ENCODE results near the gene CYB5B. TPM values are rescaled to one million over a fixed set of nuclear protein-coding genes. Genes with fewer than 3 reads are reported as not detected.

CYB5B gene
- total RNA-seq, 1 experiment from 2014 or later: 242 TPM

GRCh38 chr16:69378760-69379159 is 45.7 kb upstream of the CYB5B start:
- peaks cover 2% of the 10 kb centered on the region for H3K4me1 ChIP-seq (ENCODE audit: insufficient read depth, low read length, poor library complexity, severe bottlenecking)
- intact Hi-C loops (cut with micrococcal nuclease; ENCODE audit: unreplicated experiment): no loop called here
- H3K36me3 ChIP-seq (ENCODE audit: insufficient read depth, low read length, poor library complexity, severe bottlenecking): peaks cover 65% of the 10 kb centered on the region
- POLR2A ChIA-PET (ENCODE audit: low non-redundant PET): no interaction called here
- no TSS peak for BruUV-seq (replicated peaks)
- no peaks in the 10 kb centered on the region for H3K27me3 ChIP-seq (replicated peaks; ENCODE audit: insufficient read depth, low read depth, low read length, poor library complexity)
- H3K27ac ChIP-seq (ENCODE audit: low read depth, low read length, poor library complexity, severe bottlenecking): no peak overlapping the region
- no peaks in the 10 kb centered on the region for H3K9me3 ChIP-seq (ENCODE audit: low read depth, low read length, poor library complexity, severe bottlenecking)
- no peak overlapping the region for H3K4me3 ChIP-seq (ENCODE audit: low read depth, low read length, poor library complexity, severe bottlenecking)
- CTCF ChIA-PET: interaction anchor here (0.6 kb wide), 1 partner anchor 48 kb away, joined by 3 read pairs; no protein-coding TSS in a partner anchor
- DNase-seq (ENCODE audit: low spot score): no peak
- TF ChIP-seq EZH2 (IDR thresholded peaks at IDR 0.05; ENCODE audit: borderline replicate concordance, low read depth, low read length, poor library complexity, severe bottlenecking): no peak
- TF ChIP-seq CTCF (conservative IDR thresholded peaks at IDR 0.05; ENCODE audit: low read depth, low read length): no peak

GRCh38 chr16:69381231-69381630 is 43.2 kb upstream of the CYB5B start:
- H3K27me3 ChIP-seq (replicated peaks; ENCODE audit: insufficient read depth, low read depth, low read length, poor library complexity): no peaks in the 10 kb centered on the region
- peaks cover 12% of the 10 kb centered on the region for H3K4me1 ChIP-seq (ENCODE audit: insufficient read depth, low read length, poor library complexity, severe bottlenecking)
- H3K9me3 ChIP-seq (ENCODE audit: low read depth, low read length, poor library complexity, severe bottlenecking): no peaks in the 10 kb centered on the region
- no peak overlapping the region for H3K4me3 ChIP-seq (ENCODE audit: low read depth, low read length, poor library complexity, severe bottlenecking)
- DNase-seq (ENCODE audit: low spot score): no peak
- no peak overlapping the region for H3K27ac ChIP-seq (ENCODE audit: low read depth, low read length, poor library complexity, severe bottlenecking)
- TF ChIP-seq CTCF (conservative IDR thresholded peaks at IDR 0.05; ENCODE audit: low read depth, low read length) (no peak), EZH2 (IDR thresholded peaks at IDR 0.05; ENCODE audit: borderline replicate concordance, low read depth, low read length, poor library complexity, severe bottlenecking) (no peak)
- intact Hi-C loops (cut with micrococcal nuclease; ENCODE audit: unreplicated experiment): no loop called here
- BruUV-seq (replicated peaks): no TSS peak
- ChIA-PET CTCF (no interaction called here), POLR2A (ENCODE audit: low non-redundant PET) (no interaction called here)
- H3K36me3 ChIP-seq (ENCODE audit: insufficient read depth, low read length, poor library complexity, severe bottlenecking): peaks cover 60% of the 10 kb centered on the region

- POLR2A ChIA-PET (ENCODE audit: low non-redundant PET): no interaction called here
- intact Hi-C loops (cut with micrococcal nuclease; ENCODE audit: unreplicated experiment): no loop called here
- Histone ChIP-seq H3K4me1 (ENCODE audit: insufficient read depth, low read length, poor library complexity, severe bottlenecking) (peaks cover 12% of the 10 kb centered on the region), H3K27ac (ENCODE audit: low read depth, low read length, poor library complexity, severe bottlenecking) (no peak overlapping the region), H3K4me3 (ENCODE audit: low read depth, low read length, poor library complexity, severe bottlenecking) (no peak overlapping the region), H3K9me3 (ENCODE audit: low read depth, low read length, poor library complexity, severe bottlenecking) (no peaks in the 10 kb centered on the region), H3K27me3 (replicated peaks; ENCODE audit: insufficient read depth, low read depth, low read length, poor library complexity) (no peaks in the 10 kb centered on the region), H3K36me3 (ENCODE audit: insufficient read depth, low read length, poor library complexity, severe bottlenecking) (peaks cover 60% of the 10 kb centered on the region)
- DNase-seq (ENCODE audit: low spot score): no peak
- TF ChIP-seq EZH2 (IDR thresholded peaks at IDR 0.05; ENCODE audit: borderline replicate concordance, low read depth, low read length, poor library complexity, severe bottlenecking) (no peak), CTCF (conservative IDR thresholded peaks at IDR 0.05; ENCODE audit: low read depth, low read length) (no peak)
- CTCF ChIA-PET: no interaction called here
- BruUV-seq (replicated peaks): no TSS peak
Measured at GRCh38 chr16:69382421-69382820, 42.0 kb upstream of the CYB5B start.
